Adrenal gland (tissue), 5 donors: ENCODE data around the gene OR2T3.

ENCODE experiments used
- POLR2A ChIP-seq, 2 donors: fragments of 450-650 bp; IDR thresholded peaks; one replicate each; pipeline ENCODE4 v1.6.1; 2017; ENCODE audit warnings: antibody characterized with exemption in 2 of 2, mild to moderate bottlenecking in 2 of 2, moderate library complexity in 1 of 2
- TF ChIP-seq, protein P1 (sequence below), 6 experiments: fragments of 450-650 bp in 4 of 6; fragments of 200-600 bp in 2 of 6; sonication (generic) in 1 of 6; IDR thresholded peaks; 1 replicate in 5 of 6; 2 replicates in 1 of 6; pipeline versions ENCODE4 v1.5.1 to v1.8.0; 2016 to 2021; ENCODE audit warnings: antibody characterized with exemption in 6 of 6, mild to moderate bottlenecking in 2 of 6, moderate library complexity in 1 of 6
- donor health status: DM: no; HTN: no; CAD: no.

DNA sequence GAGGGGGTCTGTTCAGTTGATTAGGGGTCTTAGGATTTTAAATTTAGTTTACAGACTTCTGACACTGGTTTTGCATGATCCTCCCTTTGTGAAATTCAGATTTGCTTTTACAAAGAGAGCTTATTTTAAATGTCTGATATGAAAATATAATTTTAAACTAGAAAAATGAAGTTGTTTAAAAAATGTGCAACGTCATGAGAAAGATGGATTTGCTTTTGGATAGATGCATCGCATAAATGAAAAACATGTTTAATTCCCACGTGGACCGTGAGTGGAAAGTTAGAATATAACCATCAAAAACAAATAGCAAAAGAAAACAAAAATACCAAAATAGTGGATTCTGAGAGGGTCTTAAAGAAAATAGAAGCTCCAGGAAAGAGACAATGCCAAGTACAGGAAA lies 2.0 kb upstream of the OR2T3 start:
- TF ChIP-seq, protein P1, sequence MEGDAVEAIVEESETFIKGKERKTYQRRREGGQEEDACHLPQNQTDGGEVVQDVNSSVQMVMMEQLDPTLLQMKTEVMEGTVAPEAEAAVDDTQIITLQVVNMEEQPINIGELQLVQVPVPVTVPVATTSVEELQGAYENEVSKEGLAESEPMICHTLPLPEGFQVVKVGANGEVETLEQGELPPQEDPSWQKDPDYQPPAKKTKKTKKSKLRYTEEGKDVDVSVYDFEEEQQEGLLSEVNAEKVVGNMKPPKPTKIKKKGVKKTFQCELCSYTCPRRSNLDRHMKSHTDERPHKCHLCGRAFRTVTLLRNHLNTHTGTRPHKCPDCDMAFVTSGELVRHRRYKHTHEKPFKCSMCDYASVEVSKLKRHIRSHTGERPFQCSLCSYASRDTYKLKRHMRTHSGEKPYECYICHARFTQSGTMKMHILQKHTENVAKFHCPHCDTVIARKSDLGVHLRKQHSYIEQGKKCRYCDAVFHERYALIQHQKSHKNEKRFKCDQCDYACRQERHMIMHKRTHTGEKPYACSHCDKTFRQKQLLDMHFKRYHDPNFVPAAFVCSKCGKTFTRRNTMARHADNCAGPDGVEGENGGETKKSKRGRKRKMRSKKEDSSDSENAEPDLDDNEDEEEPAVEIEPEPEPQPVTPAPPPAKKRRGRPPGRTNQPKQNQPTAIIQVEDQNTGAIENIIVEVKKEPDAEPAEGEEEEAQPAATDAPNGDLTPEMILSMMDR (IDR thresholded peaks at IDR 0.05), result no peak
- TF ChIP-seq POLR2A (IDR thresholded peaks at IDR 0.05), result no peak
